Right cardiac atrium (tissue), 5 donors: Measurements from ENCODE around the gene SMIM21. TPM values are rescaled to one million over a fixed set of nuclear protein-coding genes. Genes with fewer than 3 reads are reported as not detected.

Source experiments
- ATAC-seq, 2 donors: fragments of 200-7000 bp; cut with Tn5 transposase; one replicate each; pipeline versions ENCODE4 v1.8.0 to v1.9.1; 2020; ENCODE audit warnings: moderate library complexity in 2 of 2, mild to moderate bottlenecking in 1 of 2
- DNase-seq, 3 donors: peaks; one replicate each; pipeline ENCODE4 v3.0.0-alpha.2; 2020
- H3K27ac ChIP-seq: one replicate; pipeline ENCODE4 v1.5.1; 2013; ENCODE audit warnings: mild to moderate bottlenecking, low read length, control low read depth, moderate library complexity
- H3K27me3 ChIP-seq: one replicate; pipeline ENCODE4 v1.6.1; 2013; ENCODE audit not compliant: control insufficient read depth, insufficient read depth
- H3K4me1 ChIP-seq: one replicate; pipeline ENCODE4 v1.6.1; 2013; ENCODE audit warnings: low read length; ENCODE audit not compliant: control insufficient read depth, insufficient read depth
- H3K4me3 ChIP-seq: one replicate; pipeline ENCODE4 v1.5.1; 2013; ENCODE audit warnings: low read length, control low read depth
- H3K9me3 ChIP-seq: one replicate; pipeline ENCODE4 v1.6.1; 2013; ENCODE audit warnings: low read length; ENCODE audit not compliant: control insufficient read depth
- WGBS: extraction: QIAGEN DNeasy Blood & Tissue Kit; methylation state at CpG from one replicate; pipeline ENCODE4 v1.1.7; 2013; 5-methylcytosine and 5-hydroxymethylcytosine counted together
- intact Hi-C, 4 donors: fragments of 100-400 bp; cut with DNase I; formaldehyde crosslinking; loops; one replicate each; pipeline versions ENCODE4 v1.11.0 to v1.14.0; 2022 to 2023
- polyA plus RNA-seq: library from polyadenylated mRNA; stranded (reverse); fragments of 200-250 nt; gene quantifications from one replicate; pipeline ENCODE4 v1.2.3, GENCODE V29; 2013
- total RNA-seq, 4 donors: library from RNA; stranded (reverse); fragmentation: NEBNext Ultra II Directional; extraction: Animal tissue kit (Norgen Biotek cat#: 25700); gene quantifications; one replicate each; pipeline ENCODE4 v1.2.1, GENCODE V29; 2021
- donor health status: healthy with polysubstance abuse.
- donor health status: DM: no; HTN: yes; CAD: no.
- donor health status: DM: no; HTN: no; CAD: no.
- donor health status: DM: no; HTN: yes; CAD: no; lungs with severe emphysema.
- donor health status: DM: yes; HTN: yes; CAD: no.

The SMIM21 gene
- total and polyA plus RNA-seq, 5 donors: not detected

GRCh38 chr18:75395137-75395536, 32.4 kb downstream of the SMIM21 start:
- no peak for DNase-seq
- intact Hi-C loops: no loop called here
- Histone ChIP-seq H3K4me3 (no peak overlapping the region), H3K27me3 (no peaks in the 10 kb centered on the region), H3K27ac (no peak overlapping the region), H3K9me3 (no peaks in the 10 kb centered on the region), H3K4me1 (no peaks in the 10 kb centered on the region)
- no peak for ATAC-seq
- 85% methylated on average over 7 of the region's 7 CpGs for WGBS

DNA sequence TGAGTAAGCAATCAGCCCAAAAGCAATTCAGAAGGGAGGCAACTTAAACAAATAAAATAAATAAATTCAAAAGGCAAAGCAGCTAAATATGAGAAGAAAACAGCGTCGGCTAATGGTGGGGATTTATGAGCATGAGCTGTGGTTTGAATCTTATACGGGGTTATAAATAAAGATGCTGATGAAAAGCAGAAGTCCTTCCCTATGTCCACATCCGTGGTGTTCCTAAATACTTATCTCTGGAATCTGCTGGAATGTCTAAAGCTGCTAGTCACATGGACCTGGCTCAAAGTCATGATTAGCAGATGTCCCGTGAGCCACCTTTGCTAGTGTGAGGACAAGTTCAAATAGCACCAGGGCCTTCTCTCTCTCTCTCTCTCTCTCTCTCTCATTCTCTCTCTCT, 33.8 kb downstream of the SMIM21 start:
- H3K4me1 ChIP-seq: no peaks in the 10 kb centered on the region
- intact Hi-C loops: no loop called here
- no peaks in the 10 kb centered on the region for H3K9me3 ChIP-seq
- ATAC-seq: no peak
- 47% methylated on average over 5 of the region's 5 CpGs for WGBS
- H3K27me3 ChIP-seq: no peaks in the 10 kb centered on the region
- H3K4me3 ChIP-seq: no peak overlapping the region
- DNase-seq: no peak
- H3K27ac ChIP-seq: no peak overlapping the region

- WGBS: 68% methylated on average over 10 of the region's 10 CpGs
- ATAC-seq: no peak
- Histone ChIP-seq H3K9me3 (no peaks in the 10 kb centered on the region), H3K4me1 (no peaks in the 10 kb centered on the region), H3K4me3 (no peak overlapping the region), H3K27me3 (no peaks in the 10 kb centered on the region), H3K27ac (no peak overlapping the region)
- intact Hi-C loops: no loop called here
- DNase-seq: no peak
Observed at GRCh38 chr18:75392226-75392578, 35.3 kb downstream of the SMIM21 start.

DNA sequence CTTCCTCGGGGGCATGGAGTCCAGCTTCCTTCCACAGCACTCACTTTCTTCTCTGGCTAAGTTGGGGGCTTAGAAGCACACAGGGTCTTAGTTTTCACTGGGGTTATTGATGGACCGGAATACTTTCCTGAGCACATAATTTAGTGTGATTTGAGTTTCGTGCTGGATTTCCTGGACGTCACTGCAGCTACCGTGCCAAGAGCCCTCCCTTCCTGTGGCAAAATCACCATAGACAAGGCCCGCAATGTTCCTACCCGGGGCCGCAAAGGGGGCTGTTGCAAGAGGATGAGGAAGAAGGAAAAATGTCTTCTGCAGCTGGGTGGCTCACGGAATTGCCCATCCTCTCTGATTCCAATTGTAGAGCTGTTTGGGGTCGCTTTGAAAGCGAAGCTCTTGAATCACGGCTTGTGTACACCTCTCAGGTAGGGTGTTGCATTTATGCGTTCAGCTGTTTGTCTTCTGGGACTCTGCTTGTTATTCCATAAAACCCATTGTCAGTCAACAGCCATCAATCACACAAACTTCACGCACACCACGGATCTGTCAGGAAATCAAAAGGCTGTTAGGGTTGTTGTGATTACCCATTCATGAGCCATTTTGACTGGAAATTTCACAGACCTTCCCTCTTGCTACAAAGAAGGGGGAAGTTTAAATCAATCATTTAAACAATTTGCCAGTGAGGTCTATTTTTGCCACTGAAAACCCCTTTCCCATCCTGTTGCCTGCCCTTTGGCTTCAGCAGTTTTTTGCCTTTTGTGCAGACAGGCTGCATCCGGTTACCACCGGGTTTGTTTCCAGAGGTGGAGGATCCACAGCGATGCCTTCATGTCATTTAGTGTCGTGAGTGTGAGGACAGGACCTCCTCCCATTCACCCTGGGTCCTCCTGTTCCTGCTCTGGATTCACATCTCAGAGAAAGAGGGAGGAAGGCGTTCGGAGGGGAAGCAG, 36.0 kb downstream of the SMIM21 start:
- ATAC-seq (peak in 1 of 2 donors; percentile 64), DNase-seq (peak in 1 of 3 donors; percentile 50)
- WGBS: 65% methylated on average over 21 of the region's 21 CpGs
- no peak overlapping the region for H3K4me3 ChIP-seq
- no peaks in the 10 kb centered on the region for H3K27me3 ChIP-seq
- H3K27ac ChIP-seq: no peak overlapping the region
- no peaks in the 10 kb centered on the region for H3K4me1 ChIP-seq
- intact Hi-C loops: no loop called here
- H3K9me3 ChIP-seq: no peaks in the 10 kb centered on the region

DNA sequence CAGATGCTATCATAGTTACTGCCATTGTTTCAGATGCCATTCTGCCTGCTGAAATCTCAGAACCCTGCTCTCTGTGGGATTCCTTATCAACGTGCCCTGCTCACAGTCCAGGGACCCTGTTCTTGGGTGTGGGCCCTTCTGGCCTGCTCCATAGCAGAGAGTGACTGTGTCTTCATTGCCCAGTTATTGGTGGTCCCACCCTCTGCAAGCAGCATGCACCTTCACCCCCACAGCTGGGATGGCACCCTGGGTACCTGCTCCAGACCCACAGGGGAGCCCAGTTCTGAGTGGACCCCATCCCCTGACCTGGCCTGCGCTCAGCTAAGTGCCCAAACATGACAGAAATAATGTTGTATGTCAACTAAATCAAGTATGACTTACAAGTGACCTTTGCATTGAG, 36.6 kb downstream of the SMIM21 start:
- DNase-seq (no peak), ATAC-seq (peak in 1 of 2 donors; percentile 21)
- Histone ChIP-seq H3K27ac (no peak overlapping the region), H3K4me3 (no peak overlapping the region), H3K4me1 (no peaks in the 10 kb centered on the region), H3K9me3 (no peaks in the 10 kb centered on the region), H3K27me3 (no peaks in the 10 kb centered on the region)
- intact Hi-C loops: no loop called here
- WGBS: 65% methylated on average over 2 of the region's 2 CpGs

- Histone ChIP-seq H3K27ac (no peak overlapping the region), H3K27me3 (no peaks in the 10 kb centered on the region), H3K9me3 (no peaks in the 10 kb centered on the region), H3K4me3 (no peak overlapping the region), H3K4me1 (no peaks in the 10 kb centered on the region)
- no peak for DNase-seq
- 63% methylated on average over 4 of the region's 4 CpGs for WGBS
- intact Hi-C loops: no loop called here
- ATAC-seq: no peak
Observed at GRCh38 chr18:75384144-75384543, 43.4 kb downstream of the SMIM21 start.

DNA sequence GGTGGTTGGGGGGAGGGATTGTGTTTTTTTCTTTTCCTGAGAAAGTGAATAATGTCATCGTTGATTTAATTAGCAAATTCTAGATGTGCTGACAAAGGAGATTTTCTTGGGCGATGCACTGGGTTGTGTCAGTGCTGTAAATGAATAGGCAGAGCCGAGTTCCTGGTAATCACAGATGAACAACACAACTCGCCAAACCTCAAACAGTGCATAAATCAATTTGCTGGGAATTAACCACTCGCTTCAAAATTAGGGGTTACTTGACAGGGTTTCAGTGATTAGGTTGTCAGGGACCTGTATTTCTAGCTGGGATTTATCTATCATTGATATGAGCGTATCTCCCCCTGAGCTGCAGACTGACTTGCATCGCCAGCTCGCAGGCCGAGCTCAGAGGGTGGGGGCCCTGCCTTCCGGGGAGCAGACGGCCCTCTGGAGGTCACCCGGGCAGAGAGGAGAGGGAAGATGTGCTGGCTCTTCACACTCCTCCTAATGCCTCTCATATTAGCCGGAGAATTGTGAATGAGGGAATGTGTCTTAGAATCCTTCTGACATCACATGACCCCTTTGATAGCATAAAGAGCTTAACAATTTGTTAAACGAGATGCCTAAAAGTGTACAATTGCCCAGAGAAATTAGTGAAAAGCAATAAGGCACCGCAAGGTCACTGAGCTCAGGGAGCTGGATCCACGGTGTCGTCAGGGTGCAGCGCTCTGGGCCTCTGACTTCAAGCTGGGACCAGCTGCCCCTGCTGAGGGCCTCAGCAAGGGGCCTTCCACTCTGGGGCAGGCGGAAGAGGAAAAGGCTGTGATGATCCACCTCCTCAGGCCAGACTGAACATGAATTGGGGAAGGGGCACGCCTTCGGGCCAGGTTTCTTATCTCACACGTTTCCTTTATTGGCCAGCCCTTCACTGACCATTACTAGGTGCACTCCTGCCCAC, 48.9 kb downstream of the SMIM21 start:
- Histone ChIP-seq H3K4me3 (no peak overlapping the region), H3K27me3 (no peaks in the 10 kb centered on the region), H3K27ac (no peak overlapping the region), H3K4me1 (no peaks in the 10 kb centered on the region), H3K9me3 (no peaks in the 10 kb centered on the region)
- intact Hi-C loops: no loop called here
- no peak for DNase-seq
- WGBS: 60% methylated on average over 22 of the region's 22 CpGs
- ATAC-seq: no peak

GRCh38 chr18:75377926-75378325, 49.6 kb downstream of the SMIM21 start:
- H3K27me3 ChIP-seq: no peaks in the 10 kb centered on the region
- ATAC-seq: no peak
- intact Hi-C loops: no loop called here
- WGBS: 89% methylated on average over 10 of the region's 10 CpGs
- DNase-seq: no peak
- H3K4me3 ChIP-seq: no peak overlapping the region
- no peak overlapping the region for H3K27ac ChIP-seq
- no peaks in the 10 kb centered on the region for H3K4me1 ChIP-seq
- H3K9me3 ChIP-seq: no peaks in the 10 kb centered on the region

- Histone ChIP-seq H3K9me3 (no peaks in the 10 kb centered on the region), H3K27ac (no peak overlapping the region), H3K4me3 (no peak overlapping the region), H3K4me1 (no peaks in the 10 kb centered on the region), H3K27me3 (no peaks in the 10 kb centered on the region)
- DNase-seq (no peak), ATAC-seq (no peak)
- WGBS: 44% methylated on average over 2 of the region's 2 CpGs
- intact Hi-C loops: no loop called here
Observed at GRCh38 chr18:75377258-75377657, 50.2 kb downstream of the SMIM21 start.

DNA sequence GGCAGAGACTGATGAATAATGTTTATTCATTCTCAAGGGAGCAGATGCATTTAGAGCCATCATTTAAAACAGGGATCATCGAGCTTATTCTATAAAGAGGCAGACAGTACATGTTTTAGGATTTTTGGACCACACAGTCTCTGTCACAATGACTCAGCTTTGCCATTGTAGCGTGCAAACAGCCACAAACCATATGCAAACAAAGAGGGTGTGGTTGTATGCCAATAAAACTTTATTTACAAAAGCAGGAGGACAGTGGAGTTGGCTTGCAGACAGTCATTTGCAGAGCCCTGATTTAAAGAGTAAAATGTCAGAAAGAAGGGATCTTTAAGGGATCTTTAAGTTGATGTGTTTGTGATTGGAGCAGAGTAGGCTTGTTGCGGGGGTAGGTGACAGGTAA, 51.5 kb downstream of the SMIM21 start:
- no peaks in the 10 kb centered on the region for H3K27me3 ChIP-seq
- H3K9me3 ChIP-seq: no peaks in the 10 kb centered on the region
- DNase-seq (no peak), ATAC-seq (no peak)
- no peak overlapping the region for H3K27ac ChIP-seq
- no peaks in the 10 kb centered on the region for H3K4me1 ChIP-seq
- intact Hi-C loops: no loop called here
- 95% methylated on average over 3 of the region's 3 CpGs for WGBS
- H3K4me3 ChIP-seq: no peak overlapping the region

DNA sequence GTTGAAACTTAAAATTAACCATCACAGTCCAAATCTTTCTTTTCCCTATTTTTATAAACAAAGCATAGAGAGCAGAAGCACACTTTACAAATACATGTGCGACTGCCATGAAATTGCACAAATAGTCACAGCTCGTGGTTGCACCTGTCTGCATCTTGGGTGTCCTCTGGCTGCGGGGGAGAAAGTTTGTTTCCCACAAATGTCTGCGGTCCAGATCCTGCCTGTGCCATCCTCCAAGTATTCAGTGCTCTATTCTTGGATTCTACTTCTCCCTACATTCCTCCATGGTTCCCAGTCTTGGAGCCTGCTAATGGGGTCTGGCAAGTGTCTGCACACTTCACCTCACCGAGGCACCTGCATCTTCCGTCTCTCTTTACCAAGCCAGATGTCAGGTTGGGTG, 52.2 kb downstream of the SMIM21 start:
- no peak for DNase-seq
- intact Hi-C loops: no loop called here
- no peak for ATAC-seq
- Histone ChIP-seq H3K9me3 (no peaks in the 10 kb centered on the region), H3K4me1 (no peaks in the 10 kb centered on the region), H3K4me3 (no peak overlapping the region), H3K27me3 (no peaks in the 10 kb centered on the region), H3K27ac (no peak overlapping the region)
- WGBS: 87% methylated on average over 6 of the region's 6 CpGs
